Endothelial cell of umbilical vein (primary cell): ENCODE data around the gene LAMB1. TPM values are rescaled to one million over a fixed set of nuclear protein-coding genes. Genes with fewer than 3 reads are reported as not detected.

Source experiments
- BruUV-seq: library from RNA; stranded (reverse); fragments of 400-500 nt; replicated peaks from 2 replicates; lab custom pipeline; 2021; lab: Mats Ljungman, UMichigan
- CTCF ChIA-PET: fragments of 300-600, 350-600 bp; sonication (Branson Sonifier 250); formaldehyde crosslinking; loops from one replicate; lab custom pipeline; 2021; ENCODE audit warnings: antibody characterized with exemption, inconsistent platforms; lab: Charles Lee
- POLR2A ChIA-PET: fragments of 300-600, 350-600 bp; sonication (Branson Sonifier 250); formaldehyde crosslinking; loops from one replicate; lab custom pipeline; 2021; ENCODE audit warnings: antibody characterized with exemption, inconsistent platforms; lab: Charles Lee
- DNase-seq: peaks from one replicate; pipeline ENCODE4 v3.0.0-alpha.2; 2011; ENCODE audit warnings: low read depth, low spot score
- FAIRE-seq: peaks from 2 replicates; lab custom pipeline; 2011; peaks lifted over from hg19 to GRCh38; lab: Jason Lieb, UNC
- H2AFZ ChIP-seq: 2 replicates; pipeline ENCODE4 v1.6.0; 2012; ENCODE audit warnings: low read depth, low read length, control low read depth, inconsistent platforms
- H3K27ac ChIP-seq: 2 replicates; pipeline ENCODE4 v1.5.1; 2011; ENCODE audit warnings: low read depth, mild to moderate bottlenecking, control low read depth, low read length, moderate library complexity; ENCODE audit not compliant: insufficient read depth
- H3K27me3 ChIP-seq, 2 experiments: 2 replicates each; pipeline versions ENCODE4 v1.6.0 to v1.6.1; 2011; ENCODE audit warnings: low read length in 2 of 2, mixed read lengths in 1 of 2; ENCODE audit not compliant: control insufficient read depth in 2 of 2, insufficient read depth in 2 of 2
- H3K36me3 ChIP-seq, 2 experiments: 2 replicates in 1 of 2; 3 replicates in 1 of 2; pipeline ENCODE4 v1.5.1; 2011; ENCODE audit warnings: low read length in 2 of 2, mild to moderate bottlenecking in 1 of 2, moderate library complexity in 1 of 2; ENCODE audit not compliant: control insufficient read depth in 2 of 2, insufficient read depth in 2 of 2; ENCODE audit errors: extremely low read depth in 1 of 2
- H3K4me1 ChIP-seq: 3 replicates; pipeline ENCODE4 v1.5.1; 2011; ENCODE audit warnings: mild to moderate bottlenecking, low read length; ENCODE audit not compliant: control insufficient read depth, insufficient read depth; ENCODE audit errors: extremely low read depth
- H3K4me2 ChIP-seq: 2 replicates; pipeline ENCODE4 v1.6.1; 2011; ENCODE audit warnings: low read length, control low read depth, mixed read lengths; ENCODE audit not compliant: insufficient read depth
- H3K4me3 ChIP-seq, 3 experiments: fragments of 200-600 bp in 1 of 3; sonication (generic), shearing (Covaris generic) in 1 of 3; replicated peaks in 1 of 3; 2 replicates each; pipeline ENCODE4 v1.5.1; 2011 to 2016; ENCODE audit warnings: control low read depth in 3 of 3, low read length in 3 of 3, mild to moderate bottlenecking in 2 of 3, inconsistent platforms in 1 of 3, low read depth in 1 of 3, moderate library complexity in 1 of 3; ENCODE audit not compliant: insufficient read depth in 1 of 3
- H3K79me2 ChIP-seq: 2 replicates; pipeline ENCODE4 v1.6.0; 2012; ENCODE audit warnings: low read length, inconsistent platforms; ENCODE audit not compliant: control insufficient read depth, insufficient read depth
- H3K9ac ChIP-seq: replicated peaks from 2 replicates; pipeline ENCODE3; 2011; ENCODE audit warnings: low read length, control low read depth; ENCODE audit not compliant: insufficient read depth; ENCODE audit errors: extremely low read depth
- H3K9me1 ChIP-seq: replicated peaks from 3 replicates; pipeline ENCODE4 v1.6.0; 2011; ENCODE audit warnings: mild to moderate bottlenecking, low read length; ENCODE audit not compliant: control insufficient read depth, insufficient read depth; ENCODE audit errors: extremely low read depth
- H3K9me3 ChIP-seq: replicated peaks from 2 replicates; pipeline ENCODE4 v1.5.1; 2012; ENCODE audit warnings: low read length, inconsistent platforms; ENCODE audit not compliant: control insufficient read depth, insufficient read depth
- H4K20me1 ChIP-seq: replicated peaks from 2 replicates; pipeline ENCODE3; 2011; ENCODE audit warnings: mild to moderate bottlenecking, low read length; ENCODE audit not compliant: control insufficient read depth, insufficient read depth; ENCODE audit errors: extremely low read depth
- EZH2 ChIP-seq: IDR thresholded peaks from 2 replicates; pipeline ENCODE4 v1.6.1; 2012; ENCODE audit warnings: borderline replicate concordance, low read depth, mild to moderate bottlenecking, moderate library complexity, low read length, inconsistent platforms; ENCODE audit not compliant: severe bottlenecking
- FOS ChIP-seq: IDR thresholded peaks from 2 replicates; pipeline ENCODE4 v1.6.1; 2011; ENCODE audit warnings: mild to moderate bottlenecking, low read length, moderate library complexity, borderline replicate concordance; ENCODE audit not compliant: insufficient read depth
- GATA2 ChIP-seq: IDR thresholded peaks from 2 replicates; pipeline ENCODE4 v1.7.0; 2011; ENCODE audit warnings: low read depth, mild to moderate bottlenecking, moderate library complexity, mixed read lengths, low read length; ENCODE audit not compliant: insufficient read length, insufficient read depth
- JUN ChIP-seq: IDR thresholded peaks from 2 replicates; pipeline ENCODE4 v1.6.1; 2011; ENCODE audit warnings: borderline replicate concordance, low read depth; ENCODE audit not compliant: insufficient read length, insufficient read depth
- MYC ChIP-seq: IDR thresholded peaks from one replicate; pipeline ENCODE4 v1.6.1; 2011; ENCODE audit warnings: mild to moderate bottlenecking, low read depth, low read length
- POLR2A ChIP-seq: IDR thresholded peaks from 2 replicates; pipeline ENCODE4 v1.6.1; 2012; ENCODE audit warnings: low read depth, mild to moderate bottlenecking, control low read depth, low read length
- POLR2AphosphoS5 ChIP-seq: IDR thresholded peaks from 2 replicates; pipeline ENCODE4 v1.6.1; 2012; ENCODE audit warnings: low read depth, mild to moderate bottlenecking, control low read depth, low read length, moderate library complexity; ENCODE audit not compliant: insufficient read depth
- dilution Hi-C: fragments of 300-500 bp; cut with MboI; formaldehyde crosslinking; loops from one replicate; pipeline ENCODE4 v1.15.0; 2019; ENCODE audit warnings: low sequenced_read_pairs; ENCODE audit not compliant: extremely low pct_ligation_motif_present
- intact Hi-C: fragments of 100-400 bp; cut with micrococcal nuclease; formaldehyde crosslinking; loops from one replicate; pipeline ENCODE4 v1.10.0; 2022
- polyA plus RNA-seq, 4 experiments: library from polyadenylated mRNA; depleted of rRNA in 3 of 4; stranded (reverse) in 3 of 4; unstranded in 1 of 4; fragments of >200 nt; gene quantifications; 2 replicates each; pipeline versions ENCODE4 v1.2.1 to v1.2.3, GENCODE V29; 2011 to 2012; ENCODE audit warnings: missing spikeins in 1 of 4
- total RNA-seq: library from RNA; stranded (reverse); gene quantifications from 2 replicates; pipeline ENCODE4 v1.2.3, GENCODE V29; 2021
- TF ChIP-seq, protein P1 (sequence below), 2 donors: IDR thresholded peaks; 1 replicate in 1 of 2; 2 replicates in 1 of 2; pipeline ENCODE4 v1.5.1; 2011; ENCODE audit warnings: low read length in 2 of 2, mild to moderate bottlenecking in 2 of 2, moderate library complexity in 2 of 2, control low read depth in 1 of 2, inconsistent platforms in 1 of 2, low read depth in 1 of 2; ENCODE audit not compliant: insufficient read depth in 1 of 2; ENCODE audit errors: extremely low read depth in 1 of 2
- TF ChIP-seq, protein P2 (sequence below): IDR thresholded peaks from 2 replicates; pipeline ENCODE4 v1.6.1; 2011; ENCODE audit not compliant: insufficient read depth, insufficient read length

The LAMB1 gene
- total and polyA plus RNA-seq, 2 donors (not counting 3 experiments of a cell fraction or from before 2014, with no cell fraction given), result 588 to 703 TPM

DNA sequence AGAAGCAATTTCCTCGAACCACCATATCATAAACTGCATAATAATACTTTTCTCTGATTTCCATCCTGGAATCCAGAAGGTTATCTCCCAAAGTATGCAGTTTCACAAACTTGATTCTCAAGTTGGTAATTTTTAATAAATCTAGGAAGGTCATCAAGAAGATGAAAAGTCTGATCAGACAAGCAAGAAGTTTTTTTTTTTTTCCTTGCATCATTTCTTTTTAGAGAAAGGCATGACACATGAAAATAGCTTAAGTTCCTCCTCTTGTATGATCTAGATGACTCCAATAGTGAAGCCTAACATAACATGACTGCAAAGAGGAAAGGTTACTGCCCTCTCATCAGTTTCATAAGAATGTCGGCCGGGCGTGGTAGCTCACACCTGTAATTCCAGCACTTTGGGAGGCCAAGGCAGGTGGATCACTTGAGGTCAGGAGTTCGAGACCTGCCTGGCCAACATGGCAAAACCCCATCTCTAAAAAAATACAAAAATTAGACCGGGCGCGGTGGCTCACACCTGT lies 22.2 kb downstream of the LAMB1 start:
- Histone ChIP-seq H3K4me1 (peaks cover 6% of the 10 kb centered on the region), H2AFZ (no peak overlapping the region), H3K79me2 (peaks cover 83% of the 10 kb centered on the region), H3K9me3 (no peaks in the 10 kb centered on the region), H3K9me1 (no peaks in the 10 kb centered on the region), H3K36me3 (peaks cover 53 to 73% of the 10 kb centered on the region in 2 experiments), H3K9ac (no peak overlapping the region), H3K4me3 (no peak overlapping the region), H3K27ac (no peak overlapping the region), H4K20me1 (peaks cover 12% of the 10 kb centered on the region), H3K4me2 (no peak overlapping the region), H3K27me3 (no peaks in the 10 kb centered on the region)
- FAIRE-seq (no peak), DNase-seq (no peak)
- intact Hi-C loops, result no loop called here
- BruUV-seq, result no TSS peak
- POLR2A ChIA-PET, result no interaction called here
- CTCF ChIA-PET, result interaction anchor here (1.4 to 4.5 kb wide), 7 partner anchors 8 to 165 kb away, joined by 3 to 29 read pairs (median 4); no protein-coding TSS in a partner anchor
- dilution Hi-C loops, result no loop called here
- TF ChIP-seq EZH2, result no peak
- TF ChIP-seq JUN, result no peak
- TF ChIP-seq FOS, result no peak
- TF ChIP-seq, protein P1, sequence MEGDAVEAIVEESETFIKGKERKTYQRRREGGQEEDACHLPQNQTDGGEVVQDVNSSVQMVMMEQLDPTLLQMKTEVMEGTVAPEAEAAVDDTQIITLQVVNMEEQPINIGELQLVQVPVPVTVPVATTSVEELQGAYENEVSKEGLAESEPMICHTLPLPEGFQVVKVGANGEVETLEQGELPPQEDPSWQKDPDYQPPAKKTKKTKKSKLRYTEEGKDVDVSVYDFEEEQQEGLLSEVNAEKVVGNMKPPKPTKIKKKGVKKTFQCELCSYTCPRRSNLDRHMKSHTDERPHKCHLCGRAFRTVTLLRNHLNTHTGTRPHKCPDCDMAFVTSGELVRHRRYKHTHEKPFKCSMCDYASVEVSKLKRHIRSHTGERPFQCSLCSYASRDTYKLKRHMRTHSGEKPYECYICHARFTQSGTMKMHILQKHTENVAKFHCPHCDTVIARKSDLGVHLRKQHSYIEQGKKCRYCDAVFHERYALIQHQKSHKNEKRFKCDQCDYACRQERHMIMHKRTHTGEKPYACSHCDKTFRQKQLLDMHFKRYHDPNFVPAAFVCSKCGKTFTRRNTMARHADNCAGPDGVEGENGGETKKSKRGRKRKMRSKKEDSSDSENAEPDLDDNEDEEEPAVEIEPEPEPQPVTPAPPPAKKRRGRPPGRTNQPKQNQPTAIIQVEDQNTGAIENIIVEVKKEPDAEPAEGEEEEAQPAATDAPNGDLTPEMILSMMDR (IDR thresholded peaks at IDR 0.05; ENCODE audit: extremely low read depth in 1 of 2, insufficient read depth in 1 of 2, low read depth in 1 of 2, low read length in 2 of 2), result no peak
- no peak for TF ChIP-seq MYC
- TF ChIP-seq POLR2A, result no peak
- TF ChIP-seq, protein P2, sequence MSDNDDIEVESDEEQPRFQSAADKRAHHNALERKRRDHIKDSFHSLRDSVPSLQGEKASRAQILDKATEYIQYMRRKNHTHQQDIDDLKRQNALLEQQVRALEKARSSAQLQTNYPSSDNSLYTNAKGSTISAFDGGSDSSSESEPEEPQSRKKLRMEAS, result no peak
- no peak for TF ChIP-seq GATA2
- TF ChIP-seq POLR2AphosphoS5, result no peak
